Neutrophil (primary cell): ENCODE data around the gene PLAU.
A peak's percentile ranks its signal among the peaks of the same experiment; 100 is the strongest.

Experiments used
- H3K27ac ChIP-seq: fragments of 200-600 bp; sonication (generic); 2 replicates; pipeline ENCODE4 v1.5.1; 2016; ENCODE audit warnings: mild to moderate bottlenecking, moderate library complexity
- H3K27me3 ChIP-seq: fragments of 200-600 bp; sonication (generic); 2 replicates; pipeline ENCODE4 v1.6.0; 2016; ENCODE audit warnings: mild to moderate bottlenecking
- H3K36me3 ChIP-seq: fragments of 200-600 bp; sonication (generic); 2 replicates; pipeline ENCODE4 v1.5.1; 2017
- H3K4me1 ChIP-seq, 2 experiments: fragments of 200-600 bp in 1 of 2; sonication (generic) in 1 of 2; 1 replicate in 1 of 2; 2 replicates in 1 of 2; pipeline versions ENCODE4 v1.5.1 to v1.6.1; 2013 to 2016; ENCODE audit warnings: low read depth in 1 of 2, low read length in 1 of 2, mild to moderate bottlenecking in 1 of 2, moderate library complexity in 1 of 2; ENCODE audit not compliant: control insufficient read depth in 1 of 2, insufficient read depth in 1 of 2
- H3K4me3 ChIP-seq, 2 experiments: fragments of 200-600 bp in 1 of 2; sonication (generic) in 1 of 2; 1 replicate in 1 of 2; 2 replicates in 1 of 2; pipeline ENCODE4 v1.5.1; 2013 to 2016; ENCODE audit warnings: low read depth in 1 of 2, low read length in 1 of 2, mild to moderate bottlenecking in 1 of 2, moderate library complexity in 1 of 2
- H3K9me3 ChIP-seq: fragments of 200-600 bp; sonication (generic); 2 replicates; pipeline ENCODE4 v1.5.1; 2016
- CTCF ChIP-seq: fragments of 200-600 bp; sonication (generic); IDR thresholded peaks from 2 replicates; pipeline ENCODE4 v1.5.1; 2016; ENCODE audit warnings: antibody characterized with exemption

The PLAU gene

GRCh38 chr10:73910764-73911552 is at the start of gene PLAU:
Gene PLAU, plus strand, starts transcription at chr10:73911132. Its CDS starts 424 bp downstream, at chr10:73911556.
- Histone ChIP-seq H3K27me3 (no peaks in the 10 kb centered on the region), H3K36me3 (peaks cover 24% of the 10 kb centered on the region), H3K4me3 (peak within 1 kb of the TSS; percentile 59 to 72), H3K9me3 (no peaks in the 10 kb centered on the region), H3K4me1 (peaks cover 87 to 90% of the 10 kb centered on the region in 2 experiments), H3K27ac (peak within 1 kb of the TSS; percentile 94)
- TF ChIP-seq CTCF: no peak

GRCh38 chr10:73862011-73862410 is 48.9 kb upstream of the PLAU start:
- peaks cover 78 to 96% of the 10 kb centered on the region in 2 experiments for H3K4me1 ChIP-seq
- H3K4me3 ChIP-seq: peak overlapping the region; percentile 30 to 32
- peaks cover 54% of the 10 kb centered on the region for H3K36me3 ChIP-seq
- TF ChIP-seq CTCF: no peak
- H3K9me3 ChIP-seq: no peaks in the 10 kb centered on the region
- peak overlapping the region; percentile 99 for H3K27ac ChIP-seq
- H3K27me3 ChIP-seq: no peaks in the 10 kb centered on the region

- peaks cover 46% of the 10 kb centered on the region for H3K36me3 ChIP-seq
- no peaks in the 10 kb centered on the region for H3K9me3 ChIP-seq
- H3K4me1 ChIP-seq: peaks cover 90 to 99% of the 10 kb centered on the region in 2 experiments
- peak overlapping the region; percentile 99 for H3K27ac ChIP-seq
- H3K4me3 ChIP-seq: peak overlapping the region in 1 of 2 experiments; percentile 30
- TF ChIP-seq CTCF: no peak
- H3K27me3 ChIP-seq: no peaks in the 10 kb centered on the region
Measured at GRCh38 chr10:73863039-73863817, 47.7 kb upstream of the PLAU start.

DNA sequence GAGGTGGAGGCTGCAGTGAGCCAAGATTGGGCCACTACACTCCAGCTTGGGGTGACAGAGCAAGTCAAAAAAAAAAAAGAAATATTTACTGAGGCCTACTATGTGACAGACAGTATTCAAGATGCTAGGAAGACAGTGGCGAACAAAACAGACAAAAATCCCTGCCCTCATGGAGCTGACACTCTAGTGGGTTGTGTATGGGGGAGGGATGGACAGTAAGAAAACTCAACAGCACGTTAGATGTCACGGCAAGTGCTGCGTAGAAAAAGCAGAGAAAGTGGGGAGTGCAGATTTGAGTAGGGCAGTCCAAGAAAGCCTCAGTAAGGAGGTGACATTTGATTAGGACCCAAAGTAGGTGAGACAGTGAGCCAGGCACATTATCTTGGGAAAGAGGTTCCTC is 46.7 kb upstream of the PLAU start:
- no peaks in the 10 kb centered on the region for H3K27me3 ChIP-seq
- H3K4me1 ChIP-seq: peaks cover 90 to 99% of the 10 kb centered on the region in 2 experiments
- no peaks in the 10 kb centered on the region for H3K9me3 ChIP-seq
- peaks cover 47% of the 10 kb centered on the region for H3K36me3 ChIP-seq
- TF ChIP-seq CTCF: no peak
- peak overlapping the region in 1 of 2 experiments; percentile 71 for H3K4me3 ChIP-seq
- peak overlapping the region; percentile 99 for H3K27ac ChIP-seq

- TF ChIP-seq CTCF: no peak
- H3K4me1 ChIP-seq: peaks cover 91 to 98% of the 10 kb centered on the region in 2 experiments
- H3K36me3 ChIP-seq: peaks cover 47% of the 10 kb centered on the region
- H3K27ac ChIP-seq: peak overlapping the region; percentile 99
- H3K27me3 ChIP-seq: no peaks in the 10 kb centered on the region
- peak overlapping the region; percentile 66 to 71 for H3K4me3 ChIP-seq
- H3K9me3 ChIP-seq: no peaks in the 10 kb centered on the region
Measured at GRCh38 chr10:73865107-73865458, 45.8 kb upstream of the PLAU start.
